Lower lobe of right lung (tissue), 2 donors: ENCODE data around the gene RBM8A. TPM values are rescaled to one million over a fixed set of nuclear protein-coding genes. Genes with fewer than 3 reads are reported as not detected.
A peak's percentile ranks its signal among the peaks of the same experiment; 100 is the strongest.

Experiments
- ATAC-seq, 2 donors: fragments of 200-7000 bp; cut with Tn5 transposase; one replicate each; pipeline ENCODE4 v1.9.1; 2020 to 2022; ENCODE audit warnings: mild to moderate bottlenecking in 2 of 2, moderate library complexity in 2 of 2
- DNase-seq: peaks from one replicate; pipeline ENCODE4 v3.0.0-alpha.2; 2020
- H3K27ac ChIP-seq: fragments of 200-600 bp; one replicate; pipeline ENCODE4 v1.8.0; 2022
- H3K27me3 ChIP-seq: fragments of 200-600 bp; one replicate; pipeline ENCODE4 v1.8.0; 2022; ENCODE audit warnings: low read depth
- H3K36me3 ChIP-seq: fragments of 200-600 bp; one replicate; pipeline ENCODE4 v1.8.0; 2022; ENCODE audit warnings: mild to moderate bottlenecking
- H3K4me1 ChIP-seq: fragments of 200-600 bp; one replicate; pipeline ENCODE4 v1.8.0; 2022
- H3K4me3 ChIP-seq: fragments of 200-600 bp; one replicate; pipeline ENCODE4 v1.8.0; 2022; ENCODE audit warnings: mild to moderate bottlenecking
- H3K9me3 ChIP-seq: fragments of 200-600 bp; one replicate; pipeline ENCODE4 v1.8.0; 2022
- CTCF ChIP-seq: fragments of 200-600 bp; IDR thresholded peaks from one replicate; pipeline ENCODE4 v1.8.0; 2022; ENCODE audit warnings: antibody characterized with exemption, mild to moderate bottlenecking
- intact Hi-C: fragments of 100-400 bp; cut with DNase I; formaldehyde crosslinking; loops from one replicate; pipeline ENCODE4 v1.11.0; 2022
- total RNA-seq: library from RNA; stranded (reverse); fragmentation: NEBNext Ultra II Directional; extraction: Animal tissue kit (Norgen Biotek cat#: 25700); gene quantifications from one replicate; pipeline ENCODE4 v1.2.1, GENCODE V29; 2021
- donor health status: DM: no; HTN: yes; CAD: no; lungs with severe emphysema.

RBM8A gene
- total RNA-seq, 1 donor from 2014 or later: 109 TPM

- H3K9me3 ChIP-seq: no peaks in the 10 kb centered on the region
- intact Hi-C loops: no loop called here
- peaks cover 30% of the 10 kb centered on the region for H3K4me1 ChIP-seq
- no peak overlapping the region for H3K4me3 ChIP-seq
- H3K36me3 ChIP-seq: no peaks in the 10 kb centered on the region
- ATAC-seq (no peak), DNase-seq (no peak)
- TF ChIP-seq CTCF: no peak
- no peak overlapping the region for H3K27ac ChIP-seq
- no peaks in the 10 kb centered on the region for H3K27me3 ChIP-seq
These were observed 40.0 kb upstream of the RBM8A start for GRCh38 chr1:145967288-145967687.

- ATAC-seq: no peak
- H3K36me3 ChIP-seq: no peaks in the 10 kb centered on the region
- intact Hi-C loops: no loop called here
- H3K27ac ChIP-seq: peak overlapping the region; percentile 85
- H3K9me3 ChIP-seq: no peaks in the 10 kb centered on the region
- no peak for DNase-seq
- TF ChIP-seq CTCF: no peak
- H3K4me1 ChIP-seq: peaks cover 44% of the 10 kb centered on the region
- peak overlapping the region; percentile 66 for H3K4me3 ChIP-seq
- H3K27me3 ChIP-seq: no peaks in the 10 kb centered on the region
These were observed 37.9 kb upstream of the RBM8A start for GRCh38 chr1:145965119-145965744.

- intact Hi-C loops: no loop called here
- H3K27me3 ChIP-seq: no peaks in the 10 kb centered on the region
- DNase-seq (peak; percentile 99), ATAC-seq (peak; percentile 95 to 96)
- H3K9me3 ChIP-seq: no peaks in the 10 kb centered on the region
- peaks cover 51% of the 10 kb centered on the region for H3K4me1 ChIP-seq
- peak within 1 kb of the TSS; percentile 85 for H3K27ac ChIP-seq
- H3K36me3 ChIP-seq: no peaks in the 10 kb centered on the region
- no peak for TF ChIP-seq CTCF
- peak within 1 kb of the TSS; percentile 66 for H3K4me3 ChIP-seq
These were observed 37.2 kb upstream of the RBM8A start, which contains the start of the genes ANKRD34A and POLR3GL for GRCh38 chr1:145964328-145965118. ANKRD34A (minus strand) TSS chr1:145964575; CDS start chr1:145961759, 2,816 bp downstream. POLR3GL (plus strand) TSS chr1:145964690; CDS start chr1:145974866, 10,176 bp downstream.

- TF ChIP-seq CTCF: no peak
- intact Hi-C loops: no loop called here
- Histone ChIP-seq H3K27me3 (no peaks in the 10 kb centered on the region), H3K27ac (peak overlapping the region; percentile 85), H3K4me3 (peak overlapping the region; percentile 66), H3K36me3 (no peaks in the 10 kb centered on the region), H3K4me1 (peaks cover 54% of the 10 kb centered on the region), H3K9me3 (no peaks in the 10 kb centered on the region)
- ATAC-seq (no peak), DNase-seq (no peak)
These were observed 36.2 kb upstream of the RBM8A start for GRCh38 chr1:145963265-145964019.
